ENCODE results near the gene NBPF1.

Gene NBPF1

DNA sequence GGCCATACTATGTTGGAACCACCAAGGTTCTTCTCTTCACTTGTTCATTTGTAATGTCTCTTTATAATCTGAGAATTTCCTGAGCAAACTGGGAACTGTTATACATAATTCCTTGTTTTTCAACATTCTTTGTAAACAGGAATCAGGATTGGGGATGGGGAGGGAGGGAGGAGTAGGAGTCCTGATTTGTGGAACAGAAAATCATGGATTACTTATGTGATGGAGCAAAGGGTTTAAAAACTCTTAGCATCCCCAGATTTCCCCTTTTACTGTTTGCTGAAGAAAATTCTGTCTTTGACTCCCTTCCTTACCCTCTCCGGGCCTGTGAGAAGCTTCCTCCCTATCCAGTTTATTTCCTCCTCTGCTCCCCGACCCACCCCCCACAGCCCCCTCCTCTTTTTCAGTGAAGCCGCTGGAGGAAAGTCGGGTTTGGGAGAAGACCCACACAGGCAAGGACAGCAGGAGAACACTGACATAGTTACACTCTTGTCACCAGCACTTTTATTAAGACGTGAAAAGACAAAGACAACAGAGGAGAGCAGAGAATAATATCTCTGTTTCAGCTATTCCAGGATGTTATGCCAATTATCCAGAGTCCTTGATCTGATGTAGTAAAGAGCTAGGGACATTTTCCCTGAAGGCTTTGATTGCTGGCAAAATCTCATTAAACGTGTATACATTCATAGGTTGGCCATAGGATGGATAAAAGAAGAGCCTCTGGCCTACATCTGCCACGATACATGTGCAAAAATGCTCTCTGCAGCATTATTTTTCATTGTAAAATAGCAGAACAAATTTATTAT is 4.6 kb upstream of the NBPF1 start:
- H3K4me3 ChIP-seq (ENCODE audit: low read depth, low read length), result no peak overlapping the region

DNA sequence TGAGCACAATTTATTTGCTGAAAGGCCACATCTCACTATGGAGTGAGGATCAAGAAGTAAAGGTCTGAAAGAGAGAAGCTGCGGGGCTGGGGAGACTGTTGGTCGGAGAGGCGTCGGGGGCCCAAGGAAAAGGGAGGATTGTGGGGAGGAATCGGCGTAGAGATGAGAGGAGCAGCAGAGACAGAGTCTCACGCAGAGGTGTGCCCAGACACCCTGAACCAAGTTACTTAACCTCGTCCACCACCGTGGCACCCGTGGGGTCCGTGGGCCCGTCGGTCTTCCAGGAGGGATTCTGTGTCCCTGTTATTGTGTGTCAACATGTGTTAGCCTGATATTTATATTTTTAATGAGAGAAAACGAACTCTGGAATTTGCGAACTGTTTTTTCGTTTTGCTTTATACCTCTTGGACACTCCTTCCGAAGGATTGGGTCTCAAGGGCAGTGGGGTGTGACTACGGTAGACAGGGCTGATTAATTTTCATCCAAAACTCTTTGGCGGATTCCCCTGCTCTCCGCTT is 3.8 kb upstream of the NBPF1 start:
- TF ChIP-seq MYC (IDR thresholded peaks at IDR 0.05; ENCODE audit: low read depth, low read length), result no peak
- no peak for TF ChIP-seq POLR2A (IDR thresholded peaks at IDR 0.05; ENCODE audit: extremely low read depth, insufficient read length)
- TF ChIP-seq, protein P1, sequence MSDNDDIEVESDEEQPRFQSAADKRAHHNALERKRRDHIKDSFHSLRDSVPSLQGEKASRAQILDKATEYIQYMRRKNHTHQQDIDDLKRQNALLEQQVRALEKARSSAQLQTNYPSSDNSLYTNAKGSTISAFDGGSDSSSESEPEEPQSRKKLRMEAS (IDR thresholded peaks at IDR 0.05; ENCODE audit: low read depth, low read length), result no peak
- TF ChIP-seq, protein P2, sequence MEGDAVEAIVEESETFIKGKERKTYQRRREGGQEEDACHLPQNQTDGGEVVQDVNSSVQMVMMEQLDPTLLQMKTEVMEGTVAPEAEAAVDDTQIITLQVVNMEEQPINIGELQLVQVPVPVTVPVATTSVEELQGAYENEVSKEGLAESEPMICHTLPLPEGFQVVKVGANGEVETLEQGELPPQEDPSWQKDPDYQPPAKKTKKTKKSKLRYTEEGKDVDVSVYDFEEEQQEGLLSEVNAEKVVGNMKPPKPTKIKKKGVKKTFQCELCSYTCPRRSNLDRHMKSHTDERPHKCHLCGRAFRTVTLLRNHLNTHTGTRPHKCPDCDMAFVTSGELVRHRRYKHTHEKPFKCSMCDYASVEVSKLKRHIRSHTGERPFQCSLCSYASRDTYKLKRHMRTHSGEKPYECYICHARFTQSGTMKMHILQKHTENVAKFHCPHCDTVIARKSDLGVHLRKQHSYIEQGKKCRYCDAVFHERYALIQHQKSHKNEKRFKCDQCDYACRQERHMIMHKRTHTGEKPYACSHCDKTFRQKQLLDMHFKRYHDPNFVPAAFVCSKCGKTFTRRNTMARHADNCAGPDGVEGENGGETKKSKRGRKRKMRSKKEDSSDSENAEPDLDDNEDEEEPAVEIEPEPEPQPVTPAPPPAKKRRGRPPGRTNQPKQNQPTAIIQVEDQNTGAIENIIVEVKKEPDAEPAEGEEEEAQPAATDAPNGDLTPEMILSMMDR (IDR thresholded peaks at IDR 0.05; ENCODE audit: low read depth, low read length), result no peak
- no peak for DNase-seq (ENCODE audit: low read depth)
- H3K4me3 ChIP-seq (ENCODE audit: low read depth, low read length), result no peak overlapping the region

More for the DNA sequence above, 4.6 kb upstream of the NBPF1 start:
- DNase-seq (ENCODE audit: low read depth), result no peak
- TF ChIP-seq, protein P2 (IDR thresholded peaks at IDR 0.05; ENCODE audit: low read depth, low read length), result no peak
- TF ChIP-seq MYC (IDR thresholded peaks at IDR 0.05; ENCODE audit: low read depth, low read length), result no peak
- TF ChIP-seq, protein P1 (IDR thresholded peaks at IDR 0.05; ENCODE audit: low read depth, low read length), result no peak
- no peak for TF ChIP-seq POLR2A (IDR thresholded peaks at IDR 0.05; ENCODE audit: extremely low read depth, insufficient read length)

DNA sequence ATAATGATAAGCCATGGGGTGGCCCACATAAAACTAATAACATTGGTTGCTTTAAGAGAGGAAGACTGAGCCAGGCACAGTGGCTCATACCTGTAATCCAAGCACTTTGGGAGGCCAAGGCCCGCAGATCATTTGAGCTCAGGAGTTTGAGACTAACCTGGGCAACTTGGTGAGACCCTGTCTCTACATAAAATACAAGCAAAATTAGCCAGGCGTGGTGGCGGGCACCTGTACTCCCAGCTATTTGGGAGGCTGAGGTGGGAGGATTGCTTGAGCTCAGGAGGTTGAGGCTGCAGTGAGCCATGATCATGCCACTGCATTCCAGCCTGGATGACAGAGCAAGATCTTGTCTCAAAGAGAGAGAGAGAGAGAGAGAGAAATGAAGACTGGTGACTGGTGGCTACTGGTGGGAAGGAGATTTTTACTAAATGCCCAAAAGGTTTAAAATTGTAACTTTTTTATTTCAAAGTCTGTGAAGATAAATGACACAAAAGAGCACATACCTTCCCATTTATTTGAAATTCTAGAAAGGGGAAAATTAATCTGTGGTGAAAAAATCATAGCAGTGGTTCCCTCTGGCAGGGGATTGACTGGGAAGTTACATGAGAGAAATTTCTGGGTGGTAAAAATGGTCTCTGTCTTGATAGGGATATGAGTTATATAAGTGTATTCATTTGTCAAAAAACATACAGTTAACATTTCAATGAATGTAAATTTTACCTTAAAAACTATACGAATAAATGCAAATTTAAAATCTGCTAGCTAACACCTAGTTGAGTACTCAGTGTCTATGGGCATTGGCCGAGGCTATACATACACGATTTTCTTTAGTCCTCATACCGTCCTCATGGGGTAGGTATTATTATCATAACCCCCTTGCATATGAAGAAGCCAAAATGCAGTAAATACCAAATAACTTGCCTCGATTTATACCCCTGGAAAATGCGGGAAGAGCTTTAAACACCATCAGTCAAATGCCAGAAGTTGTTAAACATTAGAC is 2.2 kb upstream of the NBPF1 start:
- no peak for DNase-seq (ENCODE audit: low read depth)

DNA sequence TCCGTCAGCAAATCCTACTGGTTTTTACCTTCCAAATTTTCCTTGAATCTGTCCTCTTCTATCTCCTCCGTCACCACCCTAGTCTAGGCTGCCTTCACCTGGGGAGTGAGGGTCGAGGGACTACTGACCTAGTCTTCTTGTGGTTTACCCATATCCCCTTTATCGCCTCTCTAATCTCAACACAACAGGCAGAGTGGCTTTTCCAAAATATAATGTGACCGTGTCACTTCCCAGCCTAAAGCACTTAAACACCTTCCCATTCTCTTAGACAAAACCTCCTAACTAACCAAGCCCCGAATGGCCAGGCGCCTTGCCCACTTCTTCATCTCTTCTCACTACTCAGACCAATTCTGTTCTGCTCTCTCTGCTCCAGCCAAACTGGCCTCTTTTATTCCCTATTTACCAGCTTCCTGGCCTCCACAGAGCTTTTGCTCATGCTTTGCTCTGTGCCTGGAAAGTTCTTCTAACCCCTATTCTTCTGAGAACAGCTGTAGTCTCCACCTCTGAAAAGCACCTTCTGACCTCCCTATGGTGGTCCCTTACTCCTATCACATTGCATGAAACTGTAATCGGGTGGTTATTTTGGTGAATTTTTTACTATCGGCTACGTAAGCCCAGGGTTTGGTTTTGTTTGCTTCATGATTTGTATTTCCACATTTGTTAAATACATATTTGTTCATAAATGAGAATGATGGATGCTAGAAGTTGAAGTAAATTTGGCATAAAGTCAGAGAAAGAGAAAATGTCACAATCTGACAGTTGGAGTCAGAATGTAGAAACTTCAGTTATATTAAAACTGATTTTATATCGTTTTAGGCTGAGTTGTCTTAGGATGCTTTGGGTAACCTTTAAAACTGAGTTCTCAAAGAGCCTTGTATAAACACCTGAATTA is 1.2 kb upstream of the NBPF1 start:
- DNase-seq (ENCODE audit: low read depth), result no peak
- TF ChIP-seq, protein P1 (IDR thresholded peaks at IDR 0.05; ENCODE audit: low read depth, low read length), result no peak
- TF ChIP-seq MYC (IDR thresholded peaks at IDR 0.05; ENCODE audit: low read depth, low read length) (no peak), POLR2A (IDR thresholded peaks at IDR 0.05; ENCODE audit: extremely low read depth, insufficient read length) (no peak)
- TF ChIP-seq, protein P2 (IDR thresholded peaks at IDR 0.05; ENCODE audit: low read depth, low read length), result no peak
- no peak overlapping the region for H3K4me3 ChIP-seq (ENCODE audit: low read depth, low read length)

More for the DNA sequence above, 2.2 kb upstream of the NBPF1 start:
- no peak overlapping the region for H3K4me3 ChIP-seq (ENCODE audit: low read depth, low read length)
- TF ChIP-seq, protein P1 (IDR thresholded peaks at IDR 0.05; ENCODE audit: low read depth, low read length), result no peak
- TF ChIP-seq POLR2A (IDR thresholded peaks at IDR 0.05; ENCODE audit: extremely low read depth, insufficient read length), result no peak
- TF ChIP-seq, protein P2 (IDR thresholded peaks at IDR 0.05; ENCODE audit: low read depth, low read length), result no peak
- no peak for TF ChIP-seq MYC (IDR thresholded peaks at IDR 0.05; ENCODE audit: low read depth, low read length)
